ENCODE results near the gene UVRAG. TPM values are rescaled to one million over a fixed set of nuclear protein-coding genes. Genes with fewer than 3 reads are reported as not detected.

Gene UVRAG
- total and polyA plus RNA-seq, 8 donors, result 4.7 to 55.5 (median 20.5) TPM

DNA sequence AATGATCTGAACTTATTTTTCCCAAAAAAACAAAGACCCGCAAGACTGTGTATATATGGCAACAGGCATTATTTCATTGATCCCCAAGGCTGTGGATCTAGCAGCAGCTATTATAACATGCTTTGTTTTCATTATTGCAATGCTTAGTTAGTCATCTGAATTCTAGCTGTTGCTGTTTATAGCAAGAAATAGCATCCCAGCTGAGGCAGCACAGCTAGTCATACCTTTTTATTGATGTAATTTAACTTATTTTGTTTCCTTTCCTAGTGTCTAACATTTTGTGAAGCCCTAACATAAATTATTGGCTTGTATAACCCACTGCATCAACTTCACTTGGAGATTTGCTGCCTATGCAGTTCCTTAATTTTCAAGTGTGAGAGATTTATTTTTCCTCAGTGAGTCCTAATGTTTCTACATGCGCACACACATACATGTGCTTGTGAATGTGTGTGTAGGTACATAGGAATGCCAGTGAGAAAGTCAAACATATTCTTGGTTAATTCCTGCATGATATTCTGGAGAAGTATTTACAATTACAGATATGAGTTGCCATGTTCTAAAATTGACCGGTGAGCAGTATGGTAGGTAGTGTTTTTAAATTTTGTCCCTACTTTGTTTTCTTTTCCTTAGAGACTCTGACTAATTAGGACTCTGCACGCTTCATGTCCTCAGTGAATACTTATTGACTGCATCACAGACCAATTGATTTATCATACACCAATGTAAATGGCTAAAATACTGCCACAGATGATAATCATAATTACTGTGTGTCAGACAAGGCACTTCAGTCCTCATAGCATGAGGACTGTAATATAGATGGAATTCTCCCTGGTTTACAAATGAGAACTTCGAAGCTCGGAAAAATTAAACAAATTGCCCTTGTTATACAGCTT, 272.0 kb downstream of the UVRAG start:
- peaks cover 0 to 13% (median 6%) of the 10 kb centered on the region in 4 donors for H3K36me3 ChIP-seq
- TF ChIP-seq, protein P1, sequence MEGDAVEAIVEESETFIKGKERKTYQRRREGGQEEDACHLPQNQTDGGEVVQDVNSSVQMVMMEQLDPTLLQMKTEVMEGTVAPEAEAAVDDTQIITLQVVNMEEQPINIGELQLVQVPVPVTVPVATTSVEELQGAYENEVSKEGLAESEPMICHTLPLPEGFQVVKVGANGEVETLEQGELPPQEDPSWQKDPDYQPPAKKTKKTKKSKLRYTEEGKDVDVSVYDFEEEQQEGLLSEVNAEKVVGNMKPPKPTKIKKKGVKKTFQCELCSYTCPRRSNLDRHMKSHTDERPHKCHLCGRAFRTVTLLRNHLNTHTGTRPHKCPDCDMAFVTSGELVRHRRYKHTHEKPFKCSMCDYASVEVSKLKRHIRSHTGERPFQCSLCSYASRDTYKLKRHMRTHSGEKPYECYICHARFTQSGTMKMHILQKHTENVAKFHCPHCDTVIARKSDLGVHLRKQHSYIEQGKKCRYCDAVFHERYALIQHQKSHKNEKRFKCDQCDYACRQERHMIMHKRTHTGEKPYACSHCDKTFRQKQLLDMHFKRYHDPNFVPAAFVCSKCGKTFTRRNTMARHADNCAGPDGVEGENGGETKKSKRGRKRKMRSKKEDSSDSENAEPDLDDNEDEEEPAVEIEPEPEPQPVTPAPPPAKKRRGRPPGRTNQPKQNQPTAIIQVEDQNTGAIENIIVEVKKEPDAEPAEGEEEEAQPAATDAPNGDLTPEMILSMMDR (IDR thresholded peaks at IDR 0.05), result no peak
- TF ChIP-seq POLR2AphosphoS5 (IDR thresholded peaks at IDR 0.05) (no peak), EP300 (IDR thresholded peaks at IDR 0.05) (no peak), POLR2A (IDR thresholded peaks at IDR 0.05) (no peak)
- peaks cover 0 to 18% (median 4%) of the 10 kb centered on the region in 4 donors for H3K4me1 ChIP-seq
- WGBS, 5 donors, result 87 to 93% (median 92%) methylated on average over 6 of the region's 6 CpGs
- DNase-seq, result no peak
- no peak overlapping the region for H3K27ac ChIP-seq
- H3K27me3 ChIP-seq, result no peaks in the 10 kb centered on the region
- H3K4me3 ChIP-seq, result no peak overlapping the region
- intact Hi-C loops (cut with DNase I; ENCODE audit: low total_unique reads), result no loop called here
- H3K9me3 ChIP-seq, result peaks cover 0 to 4% (median 0%) of the 10 kb centered on the region in 4 donors

- H3K4me3 ChIP-seq, result no peak overlapping the region
- H3K27ac ChIP-seq, result no peak overlapping the region
- peaks cover 0 to 4% (median 0%) of the 10 kb centered on the region in 4 donors for H3K9me3 ChIP-seq
- peaks cover 0 to 18% (median 4%) of the 10 kb centered on the region in 4 donors for H3K4me1 ChIP-seq
- 91 to 96% (median 94%) methylated on average over 6 of the region's 6 CpGs for WGBS, 5 donors
- H3K36me3 ChIP-seq, result peaks cover 0 to 13% (median 6%) of the 10 kb centered on the region in 4 donors
- DNase-seq, result no peak
- TF ChIP-seq POLR2A (IDR thresholded peaks at IDR 0.05) (no peak), POLR2AphosphoS5 (IDR thresholded peaks at IDR 0.05) (no peak), EP300 (IDR thresholded peaks at IDR 0.05) (no peak)
- TF ChIP-seq, protein P1 (IDR thresholded peaks at IDR 0.05), result no peak
- intact Hi-C loops (cut with DNase I; ENCODE audit: low total_unique reads), result no loop called here
- H3K27me3 ChIP-seq, result no peaks in the 10 kb centered on the region
Observed at GRCh38 chr11:76087749-76088148, 272.7 kb downstream of the UVRAG start.

GRCh38 chr11:76088511-76088910, 273.5 kb downstream of the UVRAG start:
- TF ChIP-seq POLR2AphosphoS5 (IDR thresholded peaks at IDR 0.05), result no peak
- TF ChIP-seq, protein P1 (IDR thresholded peaks at IDR 0.05), result no peak
- no peak for TF ChIP-seq EP300 (IDR thresholded peaks at IDR 0.05)
- no peak for TF ChIP-seq POLR2A (IDR thresholded peaks at IDR 0.05)
- H3K27me3 ChIP-seq, result no peaks in the 10 kb centered on the region
- WGBS, 5 donors, result 80 to 92% (median 88%) methylated on average over 3 of the region's 3 CpGs
- peaks cover 0 to 13% (median 6%) of the 10 kb centered on the region in 4 donors for H3K36me3 ChIP-seq
- intact Hi-C loops (cut with DNase I; ENCODE audit: low total_unique reads), result no loop called here
- H3K9me3 ChIP-seq, result peaks cover 0 to 4% (median 0%) of the 10 kb centered on the region in 4 donors
- H3K4me1 ChIP-seq, result peaks cover 0 to 11% (median 2%) of the 10 kb centered on the region in 4 donors
- H3K4me3 ChIP-seq, result no peak overlapping the region
- DNase-seq, result no peak
- H3K27ac ChIP-seq, result no peak overlapping the region

- no peak overlapping the region for H3K27ac ChIP-seq
- no peak for TF ChIP-seq POLR2AphosphoS5 (IDR thresholded peaks at IDR 0.05)
- TF ChIP-seq POLR2A (IDR thresholded peaks at IDR 0.05), result no peak
- TF ChIP-seq EP300 (IDR thresholded peaks at IDR 0.05), result no peak
- TF ChIP-seq, protein P1 (IDR thresholded peaks at IDR 0.05), result no peak
- H3K4me1 ChIP-seq, result peaks cover 0 to 5% (median 0%) of the 10 kb centered on the region in 4 donors
- H3K36me3 ChIP-seq, result peaks cover 0 to 13% (median 6%) of the 10 kb centered on the region in 4 donors
- intact Hi-C loops (cut with DNase I; ENCODE audit: low total_unique reads), result no loop called here
- 97 to 100% (median 98%) methylated on average over 2 of the region's 2 CpGs for WGBS, 5 donors
- H3K9me3 ChIP-seq, result peaks cover 0 to 4% (median 0%) of the 10 kb centered on the region in 4 donors
- no peak for DNase-seq
- no peak overlapping the region for H3K4me3 ChIP-seq
- H3K27me3 ChIP-seq, result no peaks in the 10 kb centered on the region
Observed at GRCh38 chr11:76090174-76090573, 275.2 kb downstream of the UVRAG start.

Data from stomach (tissue), 9 donors.